G401.6 (cell line): ENCODE results near the gene PAPLN.
"Not testable (repeated sequence)": the region's sequence is repeated elsewhere in the genome, so short reads cannot be mapped to it uniquely, and the experiment has no call there.

Source experiments
- FAIRE-seq: peaks from 2 replicates; lab custom pipeline; 2012; peaks lifted over from hg19 to GRCh38; lab: Jason Lieb, UNC

Gene PAPLN

GRCh38 chr14:73290279-73290678 is 53.0 kb downstream of the PAPLN start:
- no peak for FAIRE-seq

GRCh38 chr14:73293782-73294781 is 56.8 kb downstream of the PAPLN start:
- no peak for FAIRE-seq

GRCh38 chr14:73295198-73295796 is 58.0 kb downstream of the PAPLN start:
- peak; percentile 92 for FAIRE-seq

GRCh38 chr14:73305499-73305898 is 68.2 kb downstream of the PAPLN start:
- no peak for FAIRE-seq

GRCh38 chr14:73307261-73307660 is 70.0 kb downstream of the PAPLN start:
- FAIRE-seq, result no peak

GRCh38 chr14:73309207-73309606 is 71.9 kb downstream of the PAPLN start:
- FAIRE-seq, result not testable (repeated sequence)

GRCh38 chr14:73311708-73312030 is 74.4 kb downstream of the PAPLN start:
- no peak for FAIRE-seq

- no peak for FAIRE-seq
Measured at GRCh38 chr14:73312687-73313086, 75.4 kb downstream of the PAPLN start.

- no peak for FAIRE-seq
Measured at GRCh38 chr14:73313151-73313550, 75.8 kb downstream of the PAPLN start.

- FAIRE-seq, result no peak
Measured at GRCh38 chr14:73323896-73324399, 86.6 kb downstream of the PAPLN start.
